Left ventricle myocardium inferior (tissue), 1 donor: ENCODE results near the gene DUSP10. TPM values are rescaled to one million over a fixed set of nuclear protein-coding genes. Genes with fewer than 3 reads are reported as not detected.

Source experiments
- DNase-seq: peaks from one replicate; pipeline ENCODE4 v3.0.0-alpha.2; 2020
- H3K27ac ChIP-seq: fragments of 200-600 bp; replicated peaks from 2 replicates; pipeline ENCODE4 v1.8.0; 2021
- H3K27me3 ChIP-seq: fragments of 200-600 bp; 2 replicates; pipeline ENCODE4 v1.8.0; 2021; ENCODE audit warnings: low read depth
- H3K36me3 ChIP-seq: fragments of 200-600 bp; 2 replicates; pipeline ENCODE4 v1.8.0; 2021
- H3K4me1 ChIP-seq: fragments of 200-600 bp; 2 replicates; pipeline ENCODE4 v1.8.0; 2021
- H3K4me3 ChIP-seq: fragments of 200-600 bp; 2 replicates; pipeline ENCODE4 v1.8.0; 2021; ENCODE audit warnings: mild to moderate bottlenecking, moderate library complexity
- H3K9me3 ChIP-seq: fragments of 200-600 bp; replicated peaks from 2 replicates; pipeline ENCODE4 v1.8.0; 2021
- intact Hi-C: fragments of 100-400 bp; cut with micrococcal nuclease; formaldehyde crosslinking; loops from one replicate; pipeline ENCODE4 v1.11.0; 2022
- total RNA-seq: library from RNA; stranded (reverse); fragmentation: NEBNext Ultra II Directional; extraction: Animal tissue kit (Norgen Biotek cat#: 25700); gene quantifications from one replicate; pipeline ENCODE4 v1.2.1, GENCODE V29; 2021
- TF ChIP-seq, protein P1 (sequence below): fragments of 200-600 bp; IDR thresholded peaks from 2 replicates; pipeline ENCODE4 v1.8.0; 2021; ENCODE audit warnings: antibody characterized with exemption, mild to moderate bottlenecking, borderline replicate concordance
- donor health status: DM: no; HTN: yes; CAD: no; lungs with severe emphysema.

DUSP10 gene
- total RNA-seq, 1 donor from 2014 or later, result 4.6 TPM

DNA sequence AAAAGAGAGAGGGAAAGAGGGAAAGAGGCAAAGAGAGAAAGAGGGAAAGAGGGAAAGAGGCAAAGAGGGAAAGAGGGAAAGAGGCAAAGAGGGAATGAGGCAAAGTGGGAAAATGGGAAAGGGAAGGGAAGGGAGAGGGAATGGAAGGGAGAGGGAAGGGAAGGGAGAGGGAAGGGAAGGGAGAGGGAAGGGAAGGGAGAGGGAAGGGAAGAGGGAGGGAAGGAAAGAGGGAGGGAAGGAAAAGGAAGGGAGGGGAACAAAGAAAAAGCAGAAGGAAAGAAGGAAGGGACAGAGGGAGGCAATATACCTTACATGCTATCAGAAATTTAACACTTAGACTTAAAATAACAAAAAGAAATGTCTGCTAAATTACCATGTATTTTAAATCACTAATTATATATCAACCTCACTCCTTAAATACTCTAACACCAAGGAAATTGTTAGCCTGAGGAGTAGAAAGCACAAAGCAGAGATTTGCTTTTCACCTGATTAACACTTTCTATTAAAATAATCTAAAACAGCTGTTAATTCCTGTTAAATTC lies 41.8 kb downstream of the DUSP10 start:
- intact Hi-C loops, result no loop called here
- H3K36me3 ChIP-seq, result peaks cover 12% of the 10 kb centered on the region
- TF ChIP-seq, protein P1, sequence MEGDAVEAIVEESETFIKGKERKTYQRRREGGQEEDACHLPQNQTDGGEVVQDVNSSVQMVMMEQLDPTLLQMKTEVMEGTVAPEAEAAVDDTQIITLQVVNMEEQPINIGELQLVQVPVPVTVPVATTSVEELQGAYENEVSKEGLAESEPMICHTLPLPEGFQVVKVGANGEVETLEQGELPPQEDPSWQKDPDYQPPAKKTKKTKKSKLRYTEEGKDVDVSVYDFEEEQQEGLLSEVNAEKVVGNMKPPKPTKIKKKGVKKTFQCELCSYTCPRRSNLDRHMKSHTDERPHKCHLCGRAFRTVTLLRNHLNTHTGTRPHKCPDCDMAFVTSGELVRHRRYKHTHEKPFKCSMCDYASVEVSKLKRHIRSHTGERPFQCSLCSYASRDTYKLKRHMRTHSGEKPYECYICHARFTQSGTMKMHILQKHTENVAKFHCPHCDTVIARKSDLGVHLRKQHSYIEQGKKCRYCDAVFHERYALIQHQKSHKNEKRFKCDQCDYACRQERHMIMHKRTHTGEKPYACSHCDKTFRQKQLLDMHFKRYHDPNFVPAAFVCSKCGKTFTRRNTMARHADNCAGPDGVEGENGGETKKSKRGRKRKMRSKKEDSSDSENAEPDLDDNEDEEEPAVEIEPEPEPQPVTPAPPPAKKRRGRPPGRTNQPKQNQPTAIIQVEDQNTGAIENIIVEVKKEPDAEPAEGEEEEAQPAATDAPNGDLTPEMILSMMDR, result no peak
- no peaks in the 10 kb centered on the region for H3K4me1 ChIP-seq
- H3K27me3 ChIP-seq, result no peaks in the 10 kb centered on the region
- H3K27ac ChIP-seq, result no peak overlapping the region
- no peak for DNase-seq
- H3K4me3 ChIP-seq, result no peak overlapping the region
- H3K9me3 ChIP-seq, result no peaks in the 10 kb centered on the region

DNA sequence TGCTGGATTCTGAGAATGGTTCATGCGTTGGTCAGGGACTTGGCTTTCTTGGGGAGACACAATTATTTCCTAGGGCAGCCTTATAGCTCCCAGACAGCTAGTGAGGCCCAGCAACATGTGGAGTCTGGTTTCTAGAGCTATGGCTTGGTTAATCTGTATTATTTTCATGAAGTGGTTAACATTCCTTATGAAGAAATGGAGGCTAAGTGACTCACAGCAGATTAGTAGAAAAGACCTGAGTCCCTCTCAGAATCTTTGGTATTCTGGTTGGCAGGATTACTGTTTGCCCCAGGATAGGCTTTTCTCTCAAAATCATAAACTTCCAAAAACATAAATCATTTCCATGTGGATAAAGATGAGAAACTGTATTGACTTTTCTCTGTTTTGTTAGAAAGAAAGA lies 42.3 kb downstream of the DUSP10 start:
- Histone ChIP-seq H3K4me3 (no peak overlapping the region), H3K27me3 (no peaks in the 10 kb centered on the region), H3K4me1 (no peaks in the 10 kb centered on the region), H3K9me3 (no peaks in the 10 kb centered on the region), H3K27ac (no peak overlapping the region), H3K36me3 (peaks cover 12% of the 10 kb centered on the region)
- TF ChIP-seq, protein P1, result no peak
- DNase-seq, result no peak
- intact Hi-C loops, result no loop called here

DNA sequence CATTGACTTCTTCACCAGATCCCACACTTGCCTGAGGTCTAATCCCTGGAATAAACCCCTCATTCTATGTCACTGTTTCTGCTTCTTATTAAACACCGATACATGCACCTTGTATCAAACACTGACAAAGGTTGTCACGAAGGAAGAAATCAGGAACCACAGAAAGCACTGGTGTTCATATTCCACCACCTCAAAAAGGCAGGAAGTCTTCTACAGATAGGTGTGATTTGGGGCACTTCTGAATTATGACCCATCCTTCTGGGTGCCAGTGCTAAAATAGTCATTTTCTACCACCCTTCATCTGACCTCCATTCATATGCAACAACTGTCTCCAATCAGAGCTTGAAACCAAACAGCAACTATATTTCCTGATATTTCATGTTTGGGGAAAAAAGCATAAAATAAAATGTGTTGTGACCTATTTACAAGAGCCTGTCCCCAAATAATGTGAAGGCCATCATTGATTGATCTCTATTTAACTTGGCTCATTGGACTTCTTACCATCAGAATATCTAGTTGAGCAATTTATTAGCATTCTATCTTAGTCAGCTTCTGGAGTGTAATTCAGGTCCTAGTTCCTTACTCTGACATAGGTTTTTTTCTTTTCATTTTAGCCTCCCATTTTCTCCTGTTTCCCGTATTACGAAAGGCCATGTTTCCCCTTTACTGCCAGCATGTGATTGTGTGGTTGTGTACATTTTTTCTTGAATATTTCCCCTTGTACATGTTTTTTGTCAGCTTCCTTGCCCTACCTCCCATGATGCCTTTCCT lies 43.1 kb downstream of the DUSP10 start:
- H3K4me1 ChIP-seq, result no peaks in the 10 kb centered on the region
- H3K27me3 ChIP-seq, result no peaks in the 10 kb centered on the region
- no peak overlapping the region for H3K27ac ChIP-seq
- TF ChIP-seq, protein P1, result no peak
- intact Hi-C loops, result no loop called here
- H3K9me3 ChIP-seq, result no peaks in the 10 kb centered on the region
- no peak for DNase-seq
- peaks cover 12% of the 10 kb centered on the region for H3K36me3 ChIP-seq
- H3K4me3 ChIP-seq, result no peak overlapping the region

DNA sequence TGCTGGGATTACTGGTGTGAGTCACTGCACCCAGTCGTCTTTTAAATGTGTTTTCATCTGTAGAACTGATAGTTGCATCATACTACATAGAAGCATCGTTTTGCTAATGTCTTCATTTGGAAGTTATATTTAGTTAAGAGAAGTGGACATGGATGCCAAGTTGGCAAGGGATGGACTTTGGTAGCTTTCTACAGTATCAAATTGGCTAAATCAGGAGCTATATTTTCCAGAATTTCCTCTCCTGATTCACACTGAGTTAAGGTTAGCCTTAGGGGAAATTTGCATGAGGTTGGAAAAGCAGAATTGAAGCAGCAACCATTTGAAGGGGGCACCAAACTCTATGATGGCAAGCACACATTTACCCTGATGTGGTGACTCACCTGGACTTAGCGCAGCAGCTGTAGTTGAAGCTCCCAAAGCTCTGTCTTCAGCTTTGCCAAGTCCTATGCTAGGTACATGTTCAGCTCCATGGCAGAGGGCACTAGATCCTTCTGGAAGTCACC lies 43.9 kb downstream of the DUSP10 start:
- Histone ChIP-seq H3K27me3 (no peaks in the 10 kb centered on the region), H3K27ac (no peak overlapping the region)
- intact Hi-C loops, result no loop called here

DNA sequence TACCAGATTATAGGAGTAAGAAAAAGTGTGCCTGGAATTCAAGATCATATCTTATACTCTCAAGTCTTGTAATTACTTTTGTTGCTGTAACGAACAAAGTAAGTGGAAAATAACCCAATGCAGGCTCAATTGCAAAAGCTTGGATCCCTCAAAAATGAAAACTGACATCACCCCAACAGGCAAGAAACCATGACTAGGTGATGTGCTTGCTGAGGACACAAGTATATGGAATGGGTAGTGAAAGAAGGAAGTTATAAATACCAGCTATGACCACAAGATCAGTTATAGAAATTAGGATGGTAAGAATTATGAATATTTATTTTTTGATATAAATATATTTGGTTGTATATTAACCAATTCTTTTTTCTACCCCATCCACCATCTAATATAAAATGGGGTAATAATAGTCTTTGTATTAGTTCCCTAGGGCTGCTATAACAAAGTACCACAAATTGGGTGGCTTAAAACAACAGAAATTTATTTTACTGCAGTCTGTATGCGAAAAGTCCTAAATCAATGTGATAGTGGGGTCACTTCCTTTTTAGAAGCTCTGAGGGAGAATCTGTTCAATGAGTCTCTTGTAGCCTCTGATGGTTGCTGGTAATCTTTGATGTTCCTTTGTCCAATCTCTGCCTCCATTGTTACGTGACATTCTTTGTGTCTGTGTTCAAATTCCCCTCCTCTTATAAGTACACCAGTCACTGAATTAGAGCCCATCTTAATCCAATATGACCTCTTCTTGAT lies 45.0 kb downstream of the DUSP10 start:
- intact Hi-C loops, result no loop called here
- Histone ChIP-seq H3K27me3 (no peaks in the 10 kb centered on the region), H3K4me3 (no peak overlapping the region), H3K9me3 (peaks cover 9% of the 10 kb centered on the region), H3K27ac (no peak overlapping the region), H3K36me3 (peaks cover 3% of the 10 kb centered on the region), H3K4me1 (no peaks in the 10 kb centered on the region)
- no peak for DNase-seq
- TF ChIP-seq, protein P1, result no peak

More for the DNA sequence above, 43.9 kb downstream of the DUSP10 start:
- peaks cover 7% of the 10 kb centered on the region for H3K9me3 ChIP-seq
- no peak overlapping the region for H3K4me3 ChIP-seq
- DNase-seq, result no peak
- H3K4me1 ChIP-seq, result no peaks in the 10 kb centered on the region
- TF ChIP-seq, protein P1, result no peak
- H3K36me3 ChIP-seq, result peaks cover 12% of the 10 kb centered on the region
